Activated CD4-positive, alpha-beta T cell treated with anti-CD3 and anti-CD28 coated beads, Interleukin-2, Interleukin-4, amounts not matched to agents 100 ng/mL and 50 ng/mL, durations not matched to agents 16 hours and 8 hours (primary cell): Measurements from ENCODE around the gene ZBTB8A.
"Not testable (repeated sequence)": the region's sequence is repeated elsewhere in the genome, so short reads cannot be mapped to it uniquely, and the experiment has no call there.

Experiments used
- DNase-seq: peaks from one replicate; pipeline ENCODE4 v3.0.0-alpha.2; 2020; ENCODE audit warnings: low spot score

Gene ZBTB8A

DNA sequence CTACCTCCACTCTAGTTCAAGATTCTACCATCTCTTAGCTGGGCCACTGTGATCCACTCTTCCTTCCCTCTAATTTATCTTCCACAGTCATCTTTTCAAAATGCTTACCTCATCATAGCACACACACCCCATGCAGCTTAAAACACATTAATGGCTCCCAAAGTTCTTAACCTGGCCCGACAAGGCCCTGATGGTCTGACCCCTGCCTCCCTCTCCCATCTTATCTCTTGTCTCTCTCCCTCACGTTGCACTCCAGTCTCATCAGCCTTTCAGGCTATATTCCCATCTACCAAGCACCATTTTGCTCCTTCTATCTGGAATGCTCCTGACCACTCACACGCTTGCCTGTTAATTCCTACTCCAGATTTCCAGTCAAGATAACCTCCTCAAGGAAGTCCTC lies 2.5 kb upstream of the ZBTB8A start:
- DNase-seq: no peak

- DNase-seq: no peak
Observed at GRCh38 chr1:32539584-32540571, 651 bp downstream of the ZBTB8A start.

- DNase-seq: no peak
Observed at GRCh38 chr1:32540605-32541004, 1.4 kb downstream of the ZBTB8A start.

DNA sequence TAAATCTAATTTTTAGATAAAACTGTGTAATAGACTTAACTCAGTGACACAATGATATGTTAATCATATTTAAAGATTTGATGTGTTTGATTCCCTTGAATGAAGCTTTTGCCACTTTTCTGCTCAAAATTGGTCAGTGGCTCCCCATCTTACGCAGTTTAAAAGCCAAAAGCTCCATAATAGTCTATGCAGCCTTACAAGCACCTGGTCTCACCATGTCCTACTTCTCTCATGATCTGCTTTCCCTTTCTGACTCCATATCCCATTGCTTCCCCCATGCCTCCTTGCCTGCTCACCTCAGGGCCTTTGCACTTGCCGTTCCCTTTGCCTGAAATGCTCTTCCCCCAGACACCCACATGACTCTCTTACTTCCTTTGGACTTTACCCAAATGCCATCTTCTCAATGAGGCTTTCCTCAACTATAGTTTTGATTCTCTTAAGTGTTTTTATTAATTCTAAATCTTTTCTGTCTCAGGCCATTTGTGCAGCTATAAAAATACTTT lies 1.9 kb downstream of the ZBTB8A start:
- DNase-seq: no peak

DNA sequence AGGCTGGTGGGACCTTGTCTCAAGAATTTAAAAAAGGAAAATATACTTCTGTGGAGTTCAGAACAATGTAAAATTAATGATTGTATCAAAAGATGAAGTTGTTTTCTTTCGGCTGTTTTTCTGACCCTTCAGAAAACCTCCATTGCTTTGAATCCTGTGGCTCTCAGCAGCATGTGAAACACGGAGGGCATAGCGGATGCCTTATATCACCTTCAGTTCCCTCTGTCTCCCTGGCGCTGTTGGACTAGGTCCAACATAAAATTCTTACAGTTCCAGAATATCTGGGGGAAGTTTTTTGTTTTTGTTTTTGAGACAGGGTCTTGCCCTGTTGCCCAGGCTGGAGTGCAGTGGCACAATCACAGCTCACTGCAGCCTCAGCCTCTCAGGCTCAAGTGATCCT lies 7.4 kb downstream of the ZBTB8A start:
- no peak for DNase-seq

DNA sequence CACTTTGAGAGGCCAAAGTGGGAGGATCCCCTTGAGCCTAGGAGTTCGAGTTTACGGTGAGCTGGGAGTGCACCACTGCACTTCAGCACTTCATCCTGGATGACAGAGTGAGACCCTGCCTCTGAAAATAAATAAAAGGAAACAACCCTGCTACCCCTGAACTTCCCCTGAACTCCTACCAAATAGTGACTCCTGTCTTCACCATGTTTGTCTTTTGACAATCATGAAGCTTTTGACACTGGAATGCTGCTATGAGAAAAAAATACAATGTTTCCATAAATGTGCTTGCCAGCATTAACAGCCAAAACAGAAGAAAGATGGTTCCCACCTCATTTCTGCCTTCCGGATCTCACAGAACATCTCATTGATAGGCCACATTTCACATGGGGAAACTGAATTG lies 10.4 kb downstream of the ZBTB8A start:
- DNase-seq: no peak

GRCh38 chr1:32554288-32554687 lies 15.1 kb downstream of the ZBTB8A start:
- no peak for DNase-seq

DNA sequence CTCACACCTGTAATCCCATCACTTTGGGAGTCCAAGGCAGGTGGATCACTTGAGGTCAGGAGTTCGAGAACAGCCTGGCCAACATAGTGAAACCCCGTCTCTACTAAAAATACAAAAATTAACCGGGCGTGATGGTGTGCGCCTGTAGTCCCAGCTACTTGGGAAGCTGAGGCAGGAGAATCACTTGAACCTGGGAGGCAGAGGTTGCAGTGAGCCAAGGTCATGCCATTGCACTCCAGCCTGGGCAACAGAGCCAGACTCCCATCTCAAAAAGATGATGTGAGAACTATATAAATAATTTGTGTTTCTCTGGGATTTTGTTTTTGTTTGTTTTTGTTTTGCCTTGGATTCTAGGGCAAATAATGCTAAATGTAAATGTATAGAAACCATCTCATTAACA lies 17.8 kb downstream of the ZBTB8A start:
- not testable (repeated sequence) for DNase-seq

GRCh38 chr1:32557812-32558211 lies 18.6 kb downstream of the ZBTB8A start:
- no peak for DNase-seq

GRCh38 chr1:32568929-32569328 lies 29.7 kb downstream of the ZBTB8A start:
- DNase-seq: no peak

DNA sequence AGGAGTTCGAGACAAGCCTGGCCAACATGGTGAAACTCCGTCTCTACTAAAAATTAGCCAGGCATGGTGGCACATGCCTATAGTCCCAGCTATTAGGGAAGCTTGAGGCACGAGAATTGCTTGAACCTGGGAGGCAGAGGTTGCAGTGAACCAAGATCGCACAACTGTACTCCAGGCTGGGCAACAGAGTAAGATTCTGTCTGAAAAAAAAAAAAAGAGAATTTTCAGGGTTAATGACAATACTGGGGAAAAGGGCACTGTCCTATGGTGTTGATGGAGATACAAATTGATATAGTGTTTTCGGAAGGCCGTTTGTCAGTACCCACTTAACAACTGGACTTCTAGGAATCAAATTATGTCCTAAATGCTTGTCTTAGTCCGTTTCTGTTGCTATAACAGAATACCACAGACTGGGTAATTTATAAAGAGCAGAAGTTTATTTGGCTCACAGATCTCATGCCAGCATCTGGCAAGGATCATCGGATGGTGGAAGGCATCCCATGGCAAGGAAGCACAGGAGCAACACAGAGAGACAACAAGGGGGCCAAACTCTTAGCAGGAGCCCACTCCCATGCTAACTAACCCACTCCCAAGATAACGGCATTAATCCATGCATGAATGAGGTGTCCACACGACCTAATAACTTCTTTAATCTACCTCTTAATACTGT lies 41.3 kb downstream of the ZBTB8A start:
- DNase-seq: no peak

DNA sequence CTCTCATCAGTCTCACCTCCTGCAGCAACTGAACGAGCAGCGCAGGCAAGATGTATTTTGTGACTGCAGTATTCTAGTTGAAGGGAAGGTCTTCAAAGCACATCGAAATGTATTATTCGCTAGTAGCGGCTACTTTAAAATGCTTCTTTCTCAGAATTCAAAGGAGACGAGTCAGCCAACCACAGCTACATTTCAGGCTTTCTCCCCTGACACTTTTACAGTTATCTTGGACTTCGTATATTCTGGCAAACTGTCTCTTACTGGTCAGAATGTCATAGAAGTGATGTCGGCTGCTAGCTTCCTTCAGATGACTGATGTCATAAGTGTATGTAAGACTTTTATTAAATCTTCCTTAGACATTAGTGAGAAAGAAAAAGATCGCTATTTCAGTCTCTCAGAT lies 53.7 kb downstream of the ZBTB8A start:
- DNase-seq: no peak

GRCh38 chr1:32600034-32600433 lies 60.8 kb downstream of the ZBTB8A start:
- DNase-seq: no peak

DNA sequence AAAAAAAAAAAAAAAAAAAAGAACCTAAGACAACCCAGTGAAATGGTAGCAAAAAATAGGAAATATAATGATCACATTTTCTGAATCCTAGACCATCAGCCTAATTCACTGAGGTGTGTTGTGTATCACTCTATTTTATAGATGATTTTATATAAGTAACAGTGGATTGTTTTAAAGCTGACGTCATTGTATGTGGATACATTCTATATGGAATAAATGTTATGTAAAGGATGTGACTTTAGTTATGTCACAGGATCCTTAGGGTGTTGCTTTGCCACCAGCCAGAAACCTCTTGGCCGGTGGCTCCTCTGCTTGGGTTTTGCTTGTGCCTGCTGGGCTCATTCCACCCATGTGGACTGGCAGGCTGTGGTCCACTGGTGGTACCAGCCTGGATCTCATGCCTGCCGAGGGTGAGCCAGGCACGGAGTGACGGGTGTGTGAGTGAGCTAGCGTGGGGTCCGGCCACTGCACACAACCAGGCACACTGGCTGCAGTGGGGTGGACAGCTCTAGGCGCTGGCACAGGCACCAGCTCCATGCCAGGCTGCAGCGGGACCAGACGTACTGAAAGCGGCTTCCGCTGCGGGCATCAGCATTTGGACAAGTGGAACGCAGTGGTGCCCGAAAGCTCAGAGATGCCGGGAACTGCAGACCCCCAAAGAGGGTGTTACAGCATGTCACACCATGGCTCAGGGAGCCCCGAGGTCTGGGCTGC lies 66.6 kb downstream of the ZBTB8A start:
- DNase-seq: no peak

- DNase-seq: no peak
Observed at GRCh38 chr1:32606565-32607371, 67.5 kb downstream of the ZBTB8A start.

GRCh38 chr1:32609180-32609579 lies 70.0 kb downstream of the ZBTB8A start:
- DNase-seq: no peak

DNA sequence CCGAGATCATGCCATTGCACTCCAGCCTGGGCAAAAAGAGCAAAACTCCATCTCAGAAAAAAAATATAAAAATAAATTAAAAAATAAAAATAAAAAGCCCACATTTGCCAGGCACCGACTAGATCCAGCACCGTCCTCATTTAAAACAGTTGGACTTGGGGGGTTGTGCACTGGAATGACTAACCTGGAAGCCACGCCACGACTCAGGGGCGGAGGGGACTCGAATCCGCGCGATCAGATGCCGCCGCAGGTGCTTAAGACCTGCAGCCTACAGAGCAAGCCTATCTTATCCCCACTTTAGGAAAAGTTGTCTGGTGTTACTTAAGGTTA lies 72.6 kb downstream of the ZBTB8A start:
- no peak for DNase-seq

GRCh38 chr1:32612189-32612881 lies 73.1 kb downstream of the ZBTB8A start:
- DNase-seq: peak; percentile 44

GRCh38 chr1:32613472-32613871 lies 74.2 kb downstream of the ZBTB8A start:
- no peak for DNase-seq

DNA sequence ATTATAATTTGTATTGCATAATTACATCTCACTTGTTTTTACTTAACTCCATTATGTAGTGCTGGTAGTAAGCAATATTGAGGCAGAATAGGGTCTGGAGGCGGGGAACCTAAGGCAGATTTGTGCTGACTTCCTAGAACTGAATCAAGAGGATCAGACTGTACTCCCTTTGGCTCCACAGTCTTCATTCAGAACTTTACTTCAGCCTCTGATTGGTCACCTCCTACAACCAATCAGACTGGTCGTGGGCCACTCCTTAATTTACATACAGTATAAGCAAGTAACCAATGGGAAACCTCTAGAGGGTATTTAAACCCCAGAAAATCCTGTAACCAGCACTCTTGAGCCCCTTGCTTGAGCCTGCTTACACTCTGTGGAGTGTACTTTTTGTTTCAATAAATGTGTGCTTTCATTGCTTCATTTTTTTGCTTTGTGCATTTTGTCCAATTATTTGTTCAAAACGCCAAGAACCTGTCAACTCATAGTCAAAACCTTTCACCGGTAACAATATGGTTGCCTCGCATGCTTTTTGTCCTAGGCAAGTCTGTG lies 79.5 kb downstream of the ZBTB8A start:
- DNase-seq: no peak
